Islet of Langerhans (tissue), 1 donor: ENCODE results near the gene TASL.
A peak's percentile ranks its signal among the peaks of the same experiment; 100 is the strongest.
"Not testable (repeated sequence)": the region's sequence is repeated elsewhere in the genome, so short reads cannot be mapped to it uniquely, and the experiment has no call there.

Experiments
- FAIRE-seq: peaks from one replicate; lab custom pipeline; 2011; peaks lifted over from hg19 to GRCh38; lab: Jason Lieb, UNC

TASL gene

GRCh38 chrX:30577362-30577991 is at the start of gene TASL:
Gene TASL (minus strand): TSS chrX:30577766. CDS start chrX:30560355, 17,411 bp downstream.
- FAIRE-seq, result no peak

GRCh38 chrX:30626402-30626801 is 48.8 kb upstream of the TASL start:
- peak; percentile 27 for FAIRE-seq

GRCh38 chrX:30622361-30622760 is 44.8 kb upstream of the TASL start:
- no peak for FAIRE-seq

GRCh38 chrX:30620980-30621618 is 43.5 kb upstream of the TASL start:
- no peak for FAIRE-seq

- FAIRE-seq, result no peak
These were observed 42.6 kb upstream of the TASL start for GRCh38 chrX:30620125-30620524.

- no peak for FAIRE-seq
These were observed 40.7 kb upstream of the TASL start for GRCh38 chrX:30618160-30618765.

- no peak for FAIRE-seq
These were observed 37.7 kb upstream of the TASL start for GRCh38 chrX:30615229-30615628.

- FAIRE-seq, result no peak
These were observed 36.2 kb upstream of the TASL start for GRCh38 chrX:30613721-30614120.

GRCh38 chrX:30612250-30612655 is 34.7 kb upstream of the TASL start:
- FAIRE-seq, result no peak

- FAIRE-seq, result no peak
These were observed 32.5 kb upstream of the TASL start for GRCh38 chrX:30610026-30610425.

- no peak for FAIRE-seq
These were observed 29.6 kb upstream of the TASL start for GRCh38 chrX:30607155-30607554.

GRCh38 chrX:30600269-30601176 is 23.0 kb upstream of the TASL start:
- FAIRE-seq, result not testable (repeated sequence)

- no peak for FAIRE-seq
These were observed 19.8 kb upstream of the TASL start for GRCh38 chrX:30597216-30598012.

GRCh38 chrX:30593440-30594200 is 16.1 kb upstream of the TASL start:
- FAIRE-seq, result no peak

GRCh38 chrX:30592831-30593230 is 15.3 kb upstream of the TASL start:
- FAIRE-seq, result no peak

GRCh38 chrX:30590368-30590767 is 12.8 kb upstream of the TASL start:
- FAIRE-seq, result no peak

- no peak for FAIRE-seq
These were observed 11.8 kb upstream of the TASL start for GRCh38 chrX:30589146-30589888.

- FAIRE-seq, result no peak
These were observed 8.9 kb upstream of the TASL start for GRCh38 chrX:30586516-30586915.

GRCh38 chrX:30582664-30583063 is 5.1 kb upstream of the TASL start:
- FAIRE-seq, result no peak

GRCh38 chrX:30580641-30581040 is 3.1 kb upstream of the TASL start:
- no peak for FAIRE-seq
